GM18499 (cell line): Measurements from ENCODE around the gene MYO1C.
"Not testable (repeated sequence)": the region's sequence is repeated elsewhere in the genome, so short reads cannot be mapped to it uniquely, and the experiment has no call there.

ENCODE experiments used
- ATAC-seq: cut with Tn5 transposase; IDR thresholded peaks from one replicate; pipeline ENCODE4 v1.9.1; 2021; ENCODE audit warnings: moderate number of reproducible peaks; ENCODE audit not compliant: insufficient read depth, unreplicated experiment

MYO1C gene

GRCh38 chr17:1467258-1467657 lies 25.2 kb downstream of the MYO1C start:
- ATAC-seq = no peak

DNA sequence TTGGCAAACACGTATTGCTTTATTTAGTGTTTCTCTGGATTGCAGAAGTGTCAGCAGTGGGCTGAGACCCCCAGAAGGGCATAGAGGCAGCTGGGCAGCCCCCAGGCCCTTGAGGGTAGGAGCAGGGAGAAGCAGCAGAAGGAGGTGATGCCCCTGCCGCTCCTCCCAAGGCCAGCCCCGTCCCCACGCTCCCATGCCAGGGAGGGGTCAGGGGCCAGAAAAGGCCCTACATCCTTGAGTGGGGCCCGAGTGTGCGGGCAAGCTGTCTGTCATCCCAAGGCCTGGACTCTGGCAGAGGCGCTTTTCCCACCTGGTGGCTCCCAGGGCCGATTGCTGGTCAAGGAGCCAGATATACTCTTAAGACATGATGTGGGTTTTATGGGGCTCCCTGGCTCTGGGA lies 28.3 kb downstream of the MYO1C start:
- ATAC-seq = no peak

- ATAC-seq = no peak
Measured at GRCh38 chr17:1462164-1463112, 30.0 kb downstream of the MYO1C start.

- ATAC-seq = no peak
Measured at GRCh38 chr17:1461198-1461944, 31.1 kb downstream of the MYO1C start.

DNA sequence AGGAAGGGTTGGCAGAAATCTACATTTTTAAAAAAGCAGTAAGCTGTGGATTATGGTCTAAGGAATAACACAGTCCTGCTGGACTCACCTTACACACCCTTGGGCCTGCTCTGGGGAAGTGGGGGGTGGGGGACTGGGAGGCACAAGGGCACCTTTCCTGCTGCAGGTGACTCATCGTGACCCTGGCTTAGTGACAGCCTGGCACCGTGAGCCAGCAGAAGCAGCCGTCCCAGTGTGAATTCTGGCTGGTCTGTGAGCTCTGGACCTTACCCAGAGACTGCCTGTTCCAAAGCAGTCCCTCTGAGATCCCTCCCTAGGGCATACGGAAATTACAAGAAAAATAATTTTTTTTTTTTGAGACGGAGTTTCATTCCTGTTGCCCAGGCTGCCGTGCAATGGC lies 32.3 kb downstream of the MYO1C start:
- no peak for ATAC-seq

GRCh38 chr17:1455797-1456599 lies 36.5 kb downstream of the MYO1C start, which contains the start of gene CRK:
Gene CRK (minus strand): TSS chr17:1456232. CDS start chr17:1456117, 115 bp downstream.
- peak; percentile 51 for ATAC-seq

- ATAC-seq = peak; percentile 15
Measured at GRCh38 chr17:1455291-1455796, 37.1 kb downstream of the MYO1C start.

- no peak for ATAC-seq
Measured at GRCh38 chr17:1454541-1454940, 37.9 kb downstream of the MYO1C start.

DNA sequence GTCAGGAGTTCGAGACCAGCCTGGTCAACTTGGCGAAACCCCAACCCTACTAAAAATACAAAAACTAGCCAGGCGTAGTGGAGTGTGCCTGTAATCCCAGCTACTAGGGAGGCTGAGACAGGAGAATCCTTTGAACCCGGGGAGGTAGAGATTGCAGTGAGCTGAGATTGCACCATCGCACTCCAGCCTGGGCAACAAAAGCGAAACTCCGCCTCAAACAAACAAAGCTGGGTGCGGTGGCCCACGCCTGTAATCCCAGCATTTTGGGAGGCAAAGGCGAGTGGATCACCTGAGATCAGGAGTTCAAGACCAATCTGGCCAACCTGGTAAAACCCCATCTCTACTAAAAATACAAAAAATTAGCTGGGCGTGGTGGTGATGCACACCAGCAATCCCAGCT lies 38.8 kb downstream of the MYO1C start:
- ATAC-seq = not testable (repeated sequence)

DNA sequence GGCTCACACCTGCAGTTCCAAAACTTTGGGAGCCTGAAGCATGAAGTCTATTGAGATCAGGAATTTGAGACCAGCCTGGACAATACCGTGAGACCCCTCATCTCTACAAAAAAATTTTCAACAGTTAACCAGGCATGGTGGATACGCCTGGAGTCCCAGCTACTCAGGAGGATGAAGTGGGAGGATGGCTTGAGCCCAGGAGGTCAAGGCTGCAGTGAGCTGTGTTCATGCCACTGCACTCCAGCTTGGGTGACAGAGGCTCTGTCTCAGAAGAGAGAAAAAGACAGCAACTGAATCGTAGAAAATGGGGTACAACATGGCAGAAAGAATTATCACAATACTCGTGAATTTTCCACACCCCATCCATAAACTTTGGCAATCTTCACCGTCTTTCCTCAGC lies 39.6 kb downstream of the MYO1C start:
- ATAC-seq = no peak

GRCh38 chr17:1450261-1450660 lies 42.2 kb downstream of the MYO1C start:
- not testable (repeated sequence) for ATAC-seq

GRCh38 chr17:1449412-1449967 lies 43.0 kb downstream of the MYO1C start:
- ATAC-seq = no peak

- no peak for ATAC-seq
Measured at GRCh38 chr17:1447052-1447451, 45.4 kb downstream of the MYO1C start.

GRCh38 chr17:1446201-1446600 lies 46.3 kb downstream of the MYO1C start:
- no peak for ATAC-seq

- not testable (repeated sequence) for ATAC-seq
Measured at GRCh38 chr17:1445695-1446094, 46.8 kb downstream of the MYO1C start.

DNA sequence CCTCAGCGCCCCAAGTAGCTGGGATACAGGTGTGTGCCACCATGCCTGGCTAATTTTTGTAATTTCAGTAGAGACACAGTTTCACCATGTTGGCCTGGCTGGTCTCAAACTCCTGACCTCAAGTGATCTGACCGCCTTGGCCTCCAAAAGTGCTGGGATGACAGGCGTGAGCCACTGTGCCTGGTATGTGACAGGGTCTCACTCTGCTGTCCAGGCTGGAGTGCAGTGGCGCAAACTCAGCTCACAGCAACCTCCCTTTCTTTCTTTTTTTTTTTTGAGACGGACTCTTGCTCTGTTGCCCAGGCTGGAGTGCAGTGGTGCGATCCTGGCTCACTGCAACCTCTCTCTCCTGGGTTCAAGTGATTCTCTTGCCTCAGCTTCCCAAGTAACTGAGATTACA lies 49.8 kb downstream of the MYO1C start:
- ATAC-seq = not testable (repeated sequence)

DNA sequence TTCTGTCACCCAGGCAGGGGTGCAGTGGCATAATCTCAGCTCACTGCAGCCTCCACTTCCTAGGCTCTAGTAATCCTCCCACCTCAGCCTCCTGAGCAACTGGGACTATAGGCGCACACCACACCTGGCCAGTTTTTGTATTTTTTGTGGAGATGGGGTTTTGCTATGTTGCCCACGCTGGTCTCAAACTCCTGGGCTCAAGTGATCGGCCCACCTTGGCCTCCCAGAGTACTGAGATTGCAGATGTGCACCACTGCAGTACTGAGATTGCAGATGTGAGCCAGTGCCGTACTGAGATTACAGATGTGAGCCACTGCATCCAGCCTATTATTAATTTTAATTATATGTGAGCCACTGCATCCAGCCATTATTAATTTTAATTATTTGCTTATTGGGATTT lies 50.3 kb downstream of the MYO1C start:
- ATAC-seq = no peak

DNA sequence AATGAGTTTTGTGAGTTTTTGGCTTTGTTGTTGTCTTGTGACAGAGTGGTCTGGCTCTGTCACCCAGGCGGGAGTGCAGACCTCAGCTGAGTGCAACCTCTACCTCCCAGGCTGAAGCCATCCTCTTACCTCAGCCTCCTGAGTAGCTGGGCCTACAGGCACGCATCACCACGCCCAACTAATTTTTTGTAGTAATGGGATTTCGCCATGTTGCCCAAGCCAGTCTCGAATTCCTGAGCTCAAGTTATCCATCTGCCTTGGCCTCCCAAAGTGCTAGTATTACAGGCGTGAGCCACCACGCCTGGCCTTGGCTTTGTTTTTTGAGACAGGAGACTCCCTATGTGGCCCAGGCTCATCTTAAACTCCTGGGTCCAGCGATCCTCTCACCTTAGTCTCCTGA lies 51.6 kb downstream of the MYO1C start:
- no peak for ATAC-seq

- ATAC-seq = no peak
Measured at GRCh38 chr17:1438593-1439083, 53.8 kb downstream of the MYO1C start.

DNA sequence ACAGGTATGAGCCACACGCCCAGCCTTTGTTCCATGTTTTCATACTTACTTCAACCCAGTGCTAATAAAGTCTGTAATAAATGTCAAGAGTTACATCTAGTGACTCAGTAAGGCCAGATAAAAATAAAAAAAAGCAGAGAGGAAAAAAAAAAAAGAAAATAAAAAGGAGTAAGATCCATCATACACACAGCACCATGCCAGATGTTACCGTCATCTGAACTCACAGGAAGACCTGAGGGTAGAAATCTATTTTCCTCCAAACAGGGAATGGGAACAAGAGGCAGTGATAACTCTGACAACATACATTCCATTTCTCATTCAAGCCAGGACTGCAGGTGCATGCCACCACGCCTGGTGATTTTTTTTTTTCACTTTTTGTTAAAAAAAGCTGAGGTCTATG lies 57.2 kb downstream of the MYO1C start:
- no peak for ATAC-seq
